OCI-LY7 (cell line): ENCODE data around the gene RIC8B. TPM values are rescaled to one million over a fixed set of nuclear protein-coding genes. Genes with fewer than 3 reads are reported as not detected.

Source experiments
- BruUV-seq: library from RNA; stranded (reverse); fragments of 400-500 nt; replicated peaks from 2 replicates; lab custom pipeline; 2021; lab: Mats Ljungman, UMichigan
- CTCF ChIA-PET: fragments of 300-600 bp; sonication (Branson Sonifier 250); formaldehyde crosslinking; loops from one replicate; lab custom pipeline; 2022; ENCODE audit warnings: antibody characterized with exemption; ENCODE audit not compliant: unreplicated experiment; lab: Charles Lee
- POLR2A ChIA-PET: fragments of 300-600 bp; sonication (Branson Sonifier 250); formaldehyde crosslinking; loops from one replicate; lab custom pipeline; 2022; ENCODE audit warnings: antibody characterized with exemption; lab: Charles Lee
- DNase-seq: peaks from one replicate; pipeline ENCODE4 v3.0.0-alpha.2; 2015; ENCODE audit warnings: low spot score
- H2AFZ ChIP-seq: fragments of 200-600 bp; sonication (generic), shearing (Covaris generic); 2 replicates; pipeline ENCODE4 v1.6.1; 2014; ENCODE audit warnings: mild to moderate bottlenecking, antibody characterized with exemption, low read length, moderate library complexity
- H3K27ac ChIP-seq: fragments of 200-600 bp; sonication (generic); 2 replicates; pipeline ENCODE4 v1.5.1; 2014; ENCODE audit warnings: mixed run types, low read depth, mild to moderate bottlenecking, moderate library complexity, low read length, inconsistent platforms; ENCODE audit not compliant: poor library complexity, severe bottlenecking
- H3K36me3 ChIP-seq: fragments of 200-600 bp; sonication (generic); 2 replicates; pipeline ENCODE4 v1.6.1; 2014; ENCODE audit warnings: mild to moderate bottlenecking, antibody characterized with exemption, low read length, moderate library complexity, mixed read lengths; ENCODE audit not compliant: insufficient read depth
- H3K4me1 ChIP-seq: fragments of 200-600 bp; sonication (generic); 2 replicates; pipeline ENCODE4 v1.5.1; 2014; ENCODE audit warnings: mild to moderate bottlenecking, low read length; ENCODE audit not compliant: insufficient read depth, poor library complexity, severe bottlenecking
- H3K4me2 ChIP-seq: fragments of 200-600 bp; sonication (generic); 2 replicates; pipeline ENCODE4 v1.6.1; 2014; ENCODE audit warnings: mild to moderate bottlenecking, low read length
- H3K4me3 ChIP-seq: fragments of 200-600 bp; sonication (generic); 2 replicates; pipeline ENCODE4 v1.5.1; 2014; ENCODE audit warnings: mild to moderate bottlenecking, low read depth, low read length; ENCODE audit not compliant: poor library complexity, severe bottlenecking
- H3K79me2 ChIP-seq: fragments of 200-600 bp; sonication (generic); 2 replicates; pipeline ENCODE4 v1.6.1; 2016; ENCODE audit warnings: low read depth, mild to moderate bottlenecking, low read length, moderate library complexity, mixed read lengths; ENCODE audit not compliant: insufficient read depth
- H3K9me2 ChIP-seq: fragments of 200-600 bp; sonication (generic); 2 replicates; pipeline ENCODE4 v1.6.1; 2016; ENCODE audit warnings: mild to moderate bottlenecking, low read length, mixed read lengths; ENCODE audit not compliant: insufficient read depth
- H3K9me3 ChIP-seq: fragments of 200-600 bp; sonication (generic); 2 replicates; pipeline ENCODE4 v1.6.1; 2014; ENCODE audit warnings: mild to moderate bottlenecking, mixed run types, low read length, mixed read lengths
- H4K20me1 ChIP-seq: fragments of 200-600 bp; sonication (generic); 2 replicates; pipeline ENCODE4 v1.6.1; 2014; ENCODE audit warnings: mild to moderate bottlenecking, antibody characterized with exemption, low read length, moderate library complexity, mixed read lengths; ENCODE audit not compliant: insufficient read depth
- EZH2phosphoT487 ChIP-seq: fragments of 200-600 bp; sonication (generic); IDR thresholded peaks from 2 replicates; pipeline ENCODE4 v1.6.1; 2018; ENCODE audit warnings: low read depth, borderline replicate concordance, mild to moderate bottlenecking, mixed run types, antibody characterized with exemption, low read length, moderate library complexity, mixed read lengths
- intact Hi-C: fragments of 100-400 bp; cut with micrococcal nuclease; formaldehyde crosslinking; loops from one replicate; pipeline ENCODE4 v1.10.0; 2022; ENCODE audit not compliant: unreplicated experiment
- total RNA-seq, 2 experiments: library from RNA; depleted of rRNA in 1 of 2; stranded (reverse); fragments of >200 nt in 1 of 2; shearing (Covaris generic) in 1 of 2; gene quantifications; 2 replicates each; pipeline ENCODE4 v1.2.3, GENCODE V29; 2014 to 2022
- TF ChIP-seq, protein P1 (sequence below): fragments of 200-600 bp; sonication (generic); conservative IDR thresholded peaks from 2 replicates; pipeline ENCODE4 v1.5.1; 2014; ENCODE audit warnings: mild to moderate bottlenecking, antibody characterized with exemption, low read length, moderate library complexity, mixed read lengths

RIC8B gene
- total RNA-seq, 2 experiments from 2014 or later, result 9.6 TPM; not detected in 1

DNA sequence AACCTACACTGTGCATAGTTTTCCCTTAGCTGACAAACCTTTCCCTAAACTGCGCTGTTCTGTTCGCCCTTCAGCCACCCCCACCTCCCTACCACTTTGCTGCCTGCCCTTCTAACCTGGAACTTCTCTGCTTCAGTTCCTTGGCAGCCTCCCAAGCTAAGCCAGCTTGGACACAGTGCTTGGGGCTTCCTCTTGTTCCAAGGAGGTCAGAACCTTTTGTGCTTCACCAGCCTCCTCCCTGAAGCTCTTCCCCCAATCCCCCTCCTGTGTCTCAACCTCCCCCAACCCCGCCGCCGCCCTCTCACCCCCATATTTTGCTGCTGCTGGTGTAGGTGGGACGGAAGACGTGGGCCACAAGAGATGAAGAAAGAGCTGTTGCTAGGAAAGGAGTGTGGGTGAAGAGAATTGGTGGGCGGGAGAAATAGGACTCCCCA, 8.1 kb upstream of the RIC8B start:
- H3K27ac ChIP-seq, result no peak overlapping the region
- ChIA-PET POLR2A (interaction anchor here (0.6 to 0.7 kb wide), 3 partner anchors 16 to 64 kb away, joined by 3 read pairs; no protein-coding TSS in a partner anchor), CTCF (no interaction called here)
- BruUV-seq, result no TSS peak
- no peaks in the 10 kb centered on the region for H3K36me3 ChIP-seq
- no peak for DNase-seq
- no peak overlapping the region for H3K4me2 ChIP-seq
- H4K20me1 ChIP-seq, result no peaks in the 10 kb centered on the region
- no peak for TF ChIP-seq EZH2phosphoT487
- TF ChIP-seq, protein P1, sequence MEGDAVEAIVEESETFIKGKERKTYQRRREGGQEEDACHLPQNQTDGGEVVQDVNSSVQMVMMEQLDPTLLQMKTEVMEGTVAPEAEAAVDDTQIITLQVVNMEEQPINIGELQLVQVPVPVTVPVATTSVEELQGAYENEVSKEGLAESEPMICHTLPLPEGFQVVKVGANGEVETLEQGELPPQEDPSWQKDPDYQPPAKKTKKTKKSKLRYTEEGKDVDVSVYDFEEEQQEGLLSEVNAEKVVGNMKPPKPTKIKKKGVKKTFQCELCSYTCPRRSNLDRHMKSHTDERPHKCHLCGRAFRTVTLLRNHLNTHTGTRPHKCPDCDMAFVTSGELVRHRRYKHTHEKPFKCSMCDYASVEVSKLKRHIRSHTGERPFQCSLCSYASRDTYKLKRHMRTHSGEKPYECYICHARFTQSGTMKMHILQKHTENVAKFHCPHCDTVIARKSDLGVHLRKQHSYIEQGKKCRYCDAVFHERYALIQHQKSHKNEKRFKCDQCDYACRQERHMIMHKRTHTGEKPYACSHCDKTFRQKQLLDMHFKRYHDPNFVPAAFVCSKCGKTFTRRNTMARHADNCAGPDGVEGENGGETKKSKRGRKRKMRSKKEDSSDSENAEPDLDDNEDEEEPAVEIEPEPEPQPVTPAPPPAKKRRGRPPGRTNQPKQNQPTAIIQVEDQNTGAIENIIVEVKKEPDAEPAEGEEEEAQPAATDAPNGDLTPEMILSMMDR, result no peak
- H3K9me2 ChIP-seq, result no peaks in the 10 kb centered on the region
- H3K79me2 ChIP-seq, result no peaks in the 10 kb centered on the region
- no peaks in the 10 kb centered on the region for H3K4me1 ChIP-seq
- H2AFZ ChIP-seq, result no peak overlapping the region
- intact Hi-C loops, result no loop called here
- no peaks in the 10 kb centered on the region for H3K9me3 ChIP-seq
- H3K4me3 ChIP-seq, result no peak overlapping the region

GRCh38 chr12:106767206-106767605, 7.3 kb upstream of the RIC8B start:
- no peaks in the 10 kb centered on the region for H3K9me3 ChIP-seq
- TF ChIP-seq EZH2phosphoT487, result no peak
- TF ChIP-seq, protein P1, result no peak
- no peaks in the 10 kb centered on the region for H3K36me3 ChIP-seq
- no peak overlapping the region for H3K27ac ChIP-seq
- H3K4me3 ChIP-seq, result no peak overlapping the region
- DNase-seq, result no peak
- H3K4me1 ChIP-seq, result no peaks in the 10 kb centered on the region
- H3K79me2 ChIP-seq, result no peaks in the 10 kb centered on the region
- H3K9me2 ChIP-seq, result no peaks in the 10 kb centered on the region
- no TSS peak for BruUV-seq
- H3K4me2 ChIP-seq, result no peak overlapping the region
- ChIA-PET POLR2A (interaction anchor here (0.6 to 0.7 kb wide), 3 partner anchors 17 to 63 kb away, joined by 3 read pairs; no protein-coding TSS in a partner anchor), CTCF (no interaction called here)
- no peak overlapping the region for H2AFZ ChIP-seq
- intact Hi-C loops, result no loop called here
- no peaks in the 10 kb centered on the region for H4K20me1 ChIP-seq

DNA sequence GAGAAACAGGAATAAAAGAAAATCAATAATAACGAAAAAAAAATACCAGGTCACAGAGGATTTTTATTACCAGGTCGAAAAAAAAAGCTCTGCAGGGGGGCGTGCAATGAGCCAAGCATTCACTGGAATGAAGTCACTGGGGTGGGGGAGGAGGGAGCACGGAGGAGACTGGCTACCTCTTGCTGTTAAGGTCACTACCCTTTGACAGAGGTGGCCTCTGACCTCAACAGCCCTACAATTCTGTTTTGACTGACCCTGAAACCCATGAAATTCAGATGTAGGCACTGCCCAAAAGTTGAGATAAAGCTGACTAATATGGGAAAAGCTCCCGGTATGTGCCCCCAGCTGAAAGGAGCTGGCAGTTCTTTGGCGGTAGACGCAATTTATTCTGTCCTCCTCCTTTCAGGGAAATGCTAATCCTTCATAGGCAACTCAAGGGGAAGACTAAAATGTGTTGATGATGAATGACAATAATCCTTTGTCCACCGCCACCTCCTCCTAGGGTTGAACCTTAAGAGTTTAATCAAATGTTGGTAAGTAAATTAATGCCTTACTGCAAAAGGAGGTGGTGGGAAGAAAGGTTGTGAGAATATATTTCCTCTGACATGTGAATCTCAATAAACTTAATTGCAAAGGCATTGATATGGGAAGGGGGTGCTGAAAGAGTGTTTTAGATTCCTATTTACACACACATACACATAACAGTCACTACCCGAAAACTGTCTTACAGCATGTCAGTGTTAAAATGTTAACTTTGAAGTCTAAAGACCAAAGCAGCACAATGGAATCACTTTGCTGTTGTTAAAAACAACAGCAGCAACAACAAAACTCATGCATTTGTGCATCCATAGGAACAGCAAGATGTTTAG, 6.3 kb upstream of the RIC8B start:
- no peaks in the 10 kb centered on the region for H3K36me3 ChIP-seq
- ChIA-PET POLR2A (interaction anchor here (1.1 kb wide), 1 partner anchor 14 kb away, joined by 3 read pairs; no protein-coding TSS in a partner anchor), CTCF (no interaction called here)
- no peaks in the 10 kb centered on the region for H3K4me1 ChIP-seq
- intact Hi-C loops, result no loop called here
- H3K27ac ChIP-seq, result no peak overlapping the region
- no peaks in the 10 kb centered on the region for H3K9me2 ChIP-seq
- no peaks in the 10 kb centered on the region for H3K9me3 ChIP-seq
- H2AFZ ChIP-seq, result no peak overlapping the region
- H3K79me2 ChIP-seq, result no peaks in the 10 kb centered on the region
- DNase-seq, result no peak
- no peak overlapping the region for H3K4me3 ChIP-seq
- no peak overlapping the region for H3K4me2 ChIP-seq
- TF ChIP-seq EZH2phosphoT487, result no peak
- TF ChIP-seq, protein P1, result no peak
- no peaks in the 10 kb centered on the region for H4K20me1 ChIP-seq
- BruUV-seq, result no TSS peak
